GM12873 (cell line): Measurements from ENCODE around the gene LYRM1.

ENCODE experiments used
- TF ChIP-seq, protein P1 (sequence below): IDR thresholded peaks from 2 replicates; pipeline ENCODE4 v1.5.1; 2012; ENCODE audit warnings: low read depth, mild to moderate bottlenecking, moderate library complexity, low read length, control low read depth; ENCODE audit not compliant: insufficient read depth; ENCODE audit errors: missing control alignments

LYRM1 gene, protein sequence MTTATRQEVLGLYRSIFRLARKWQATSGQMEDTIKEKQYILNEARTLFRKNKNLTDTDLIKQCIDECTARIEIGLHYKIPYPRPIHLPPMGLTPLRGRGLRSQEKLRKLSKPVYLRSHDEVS

DNA sequence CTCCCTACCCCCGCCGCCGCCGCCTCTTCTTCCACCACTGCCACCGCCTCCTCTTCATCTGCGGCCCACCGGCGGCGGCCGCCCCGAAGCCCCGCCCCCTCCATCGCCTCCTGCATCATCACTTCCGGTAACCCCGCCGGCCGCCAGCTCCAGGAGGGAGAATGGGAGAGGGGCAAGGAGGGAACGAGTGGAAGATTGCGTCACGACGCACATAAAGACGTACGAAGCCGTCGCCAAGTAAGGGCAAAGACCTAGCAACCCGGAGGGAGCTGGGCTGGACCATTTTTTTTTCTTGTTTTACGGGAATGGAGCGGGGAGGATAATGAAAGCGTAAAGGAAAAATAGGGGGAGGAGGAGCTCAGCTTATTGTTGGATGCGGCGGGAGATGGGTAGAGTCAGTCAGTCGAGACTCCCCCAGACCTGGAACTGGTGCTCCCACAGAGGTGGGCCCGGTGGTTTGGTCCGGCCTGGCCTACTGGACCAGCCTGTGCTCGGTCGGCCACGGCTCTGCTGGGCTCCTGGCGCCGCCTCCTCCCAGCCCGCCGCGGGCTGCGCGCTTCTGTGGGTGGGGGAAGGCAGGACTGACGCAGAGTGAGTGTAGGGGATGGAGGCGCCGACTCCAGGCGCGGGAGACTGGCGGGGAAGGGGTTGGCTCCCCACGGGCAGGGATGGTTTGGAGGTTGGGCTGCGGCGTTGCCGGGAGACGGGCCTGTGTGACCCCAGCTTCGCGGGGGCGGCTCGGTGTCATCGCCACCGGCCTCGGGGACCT lies at the start of gene LYRM1, which contains the start of gene DCUN1D3:
Gene LYRM1, plus strand, starts transcription at position 473 of the 769 bp plus-strand sequence. CDS start 14,785 bp downstream, outside the sequence.
Gene DCUN1D3, minus strand, starts transcription at position 60 of the 769 bp plus-strand sequence. CDS start 37,820 bp downstream, outside the sequence.
- TF ChIP-seq, protein P1, sequence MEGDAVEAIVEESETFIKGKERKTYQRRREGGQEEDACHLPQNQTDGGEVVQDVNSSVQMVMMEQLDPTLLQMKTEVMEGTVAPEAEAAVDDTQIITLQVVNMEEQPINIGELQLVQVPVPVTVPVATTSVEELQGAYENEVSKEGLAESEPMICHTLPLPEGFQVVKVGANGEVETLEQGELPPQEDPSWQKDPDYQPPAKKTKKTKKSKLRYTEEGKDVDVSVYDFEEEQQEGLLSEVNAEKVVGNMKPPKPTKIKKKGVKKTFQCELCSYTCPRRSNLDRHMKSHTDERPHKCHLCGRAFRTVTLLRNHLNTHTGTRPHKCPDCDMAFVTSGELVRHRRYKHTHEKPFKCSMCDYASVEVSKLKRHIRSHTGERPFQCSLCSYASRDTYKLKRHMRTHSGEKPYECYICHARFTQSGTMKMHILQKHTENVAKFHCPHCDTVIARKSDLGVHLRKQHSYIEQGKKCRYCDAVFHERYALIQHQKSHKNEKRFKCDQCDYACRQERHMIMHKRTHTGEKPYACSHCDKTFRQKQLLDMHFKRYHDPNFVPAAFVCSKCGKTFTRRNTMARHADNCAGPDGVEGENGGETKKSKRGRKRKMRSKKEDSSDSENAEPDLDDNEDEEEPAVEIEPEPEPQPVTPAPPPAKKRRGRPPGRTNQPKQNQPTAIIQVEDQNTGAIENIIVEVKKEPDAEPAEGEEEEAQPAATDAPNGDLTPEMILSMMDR = no peak

DNA sequence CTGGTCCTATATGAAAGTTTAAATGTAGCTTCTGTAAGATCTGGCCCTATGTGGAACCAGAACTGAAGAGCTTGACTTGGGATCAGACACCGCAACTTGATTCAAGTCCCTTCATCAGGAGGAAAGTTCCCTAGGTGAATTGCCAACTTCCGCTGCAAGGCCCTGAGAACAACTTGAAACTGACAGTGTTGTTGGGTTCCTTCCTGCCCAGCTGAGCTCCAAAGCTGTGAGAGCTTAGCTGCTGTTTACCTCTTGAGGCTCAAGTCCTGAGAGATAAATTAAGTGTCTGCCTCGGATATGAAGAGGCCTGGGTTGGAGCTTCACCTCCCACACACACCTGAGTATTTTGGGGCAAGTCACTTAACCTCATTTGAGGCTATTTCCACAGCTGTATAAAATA lies 49.6 kb upstream of the LYRM1 start:
- TF ChIP-seq, protein P1 = no peak

DNA sequence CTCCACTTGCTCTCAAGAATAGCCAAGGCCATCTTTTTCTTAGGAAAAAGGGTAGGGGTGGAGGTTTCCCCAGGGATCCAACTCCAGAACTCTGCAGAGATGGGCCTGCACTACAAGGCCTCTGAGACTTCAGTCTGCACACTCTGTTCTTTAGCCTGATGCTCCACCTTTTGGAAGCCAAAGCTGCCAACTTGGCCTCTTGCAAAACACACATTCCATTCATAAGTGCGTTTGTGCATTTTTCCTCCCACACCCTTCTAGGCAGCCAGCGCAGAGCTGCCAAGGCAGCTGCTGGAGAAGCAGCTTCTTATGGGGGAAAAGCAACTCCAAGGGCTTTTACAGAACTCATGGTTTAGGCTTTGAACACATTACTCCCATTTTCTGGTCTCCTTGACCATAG lies 49.0 kb upstream of the LYRM1 start:
- TF ChIP-seq, protein P1 = no peak

DNA sequence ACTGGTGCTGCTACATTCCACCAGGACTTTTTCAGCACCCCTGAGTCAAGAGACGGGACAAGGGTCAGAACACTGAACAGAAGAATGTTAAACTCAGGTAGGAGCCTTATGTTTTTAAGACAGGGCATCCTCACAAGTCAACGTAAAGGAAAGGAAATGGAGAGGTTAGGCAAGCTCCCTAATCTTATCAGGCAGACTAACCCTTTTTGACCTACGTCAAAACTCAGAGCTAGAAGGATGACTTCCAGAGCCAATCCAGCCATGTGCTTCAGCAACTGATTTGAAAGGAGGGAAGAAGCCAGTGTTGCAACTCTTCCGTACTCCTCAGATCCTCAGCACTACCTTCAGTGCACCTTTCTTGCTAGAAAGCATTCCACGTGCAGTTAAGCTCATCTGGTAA lies 47.4 kb upstream of the LYRM1 start:
- TF ChIP-seq, protein P1 = no peak

DNA sequence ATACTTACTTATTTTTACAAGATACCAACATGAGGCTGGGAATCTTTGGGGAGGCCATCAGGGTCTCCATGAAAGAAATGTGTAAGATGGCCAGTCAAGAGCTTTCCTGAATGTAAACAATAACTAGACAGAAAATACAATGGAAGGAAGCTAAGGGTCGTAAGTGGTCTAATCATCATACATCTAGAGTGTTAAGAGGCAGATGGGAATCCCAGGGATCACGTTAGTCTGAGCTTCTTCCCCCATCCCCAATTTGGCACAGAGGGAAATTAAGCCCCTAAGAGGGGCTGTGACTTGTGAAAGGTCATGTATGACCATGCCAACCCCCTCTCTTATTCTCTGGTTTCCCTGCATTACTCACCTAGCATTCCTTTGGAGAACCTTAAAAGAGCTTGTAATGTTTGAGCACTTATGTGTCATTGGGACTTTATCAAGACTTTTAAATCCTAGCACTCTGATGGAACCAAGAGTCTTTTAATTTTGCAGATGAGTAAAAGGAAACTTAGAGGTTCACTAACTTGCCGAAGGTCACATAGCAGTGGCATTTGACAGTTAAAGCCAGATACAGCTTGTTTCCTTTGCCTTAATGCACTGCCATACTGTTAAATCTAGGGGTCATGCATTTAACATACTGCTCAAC lies 46.5 kb upstream of the LYRM1 start:
- TF ChIP-seq, protein P1 = no peak

DNA sequence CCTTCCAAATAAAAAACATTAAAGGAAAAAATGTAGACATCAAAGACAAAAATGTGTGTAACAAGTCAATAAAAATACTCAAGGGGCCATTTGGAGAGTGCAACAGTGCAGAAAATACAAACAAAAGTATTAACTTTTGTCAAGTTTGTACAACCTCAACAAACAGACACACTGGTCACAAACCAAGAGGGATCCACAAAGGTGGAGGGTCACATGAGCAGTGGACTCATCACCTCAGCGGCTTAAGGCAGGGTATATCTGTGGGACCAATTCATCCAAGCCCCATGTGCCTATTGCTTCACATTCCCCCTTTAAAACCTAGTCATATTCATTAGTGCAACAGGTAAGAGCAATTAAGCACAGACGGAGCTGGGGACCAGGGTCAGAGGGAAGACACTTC lies 45.6 kb upstream of the LYRM1 start:
- TF ChIP-seq, protein P1 = no peak

DNA sequence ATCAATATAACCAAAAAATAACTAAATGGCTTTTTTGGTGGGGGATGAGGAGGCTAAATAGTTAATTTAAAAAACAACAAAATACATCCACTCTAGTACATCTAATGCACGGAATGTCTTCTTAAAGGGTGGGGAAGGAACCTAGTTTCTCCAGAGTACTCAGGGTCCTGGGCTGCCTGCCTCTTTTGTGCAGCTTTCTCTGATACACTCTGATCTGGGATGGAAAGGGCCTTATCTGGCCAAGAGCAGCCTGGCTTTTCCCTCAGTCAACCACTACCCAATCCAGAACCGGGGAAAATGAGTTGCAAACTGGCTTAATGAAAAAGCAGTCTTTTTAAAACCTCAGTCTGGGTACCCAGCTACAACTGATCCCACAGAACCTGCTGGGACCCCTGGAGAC lies 43.3 kb upstream of the LYRM1 start:
- TF ChIP-seq, protein P1 = no peak
